GM18511 (cell line): ENCODE data around the gene RHBG.

ENCODE experiments used
- ATAC-seq: cut with Tn5 transposase; IDR thresholded peaks from one replicate; pipeline ENCODE4 v1.9.1; 2021; ENCODE audit warnings: mild to moderate bottlenecking, moderate library complexity; ENCODE audit not compliant: unreplicated experiment

The RHBG gene

GRCh38 chr1:156422602-156423091 is 53.6 kb downstream of the RHBG start:
- ATAC-seq: no peak

- ATAC-seq: no peak
Measured at GRCh38 chr1:156423422-156424352, 54.7 kb downstream of the RHBG start.

GRCh38 chr1:156424806-156425432 is 55.9 kb downstream of the RHBG start:
- no peak for ATAC-seq

GRCh38 chr1:156425943-156426342 is 56.9 kb downstream of the RHBG start:
- ATAC-seq: no peak

- ATAC-seq: no peak
Measured at GRCh38 chr1:156427957-156428356, 58.9 kb downstream of the RHBG start.

- no peak for ATAC-seq
Measured at GRCh38 chr1:156428746-156429288, 59.8 kb downstream of the RHBG start.

GRCh38 chr1:156429313-156430060 is 60.5 kb downstream of the RHBG start:
- no peak for ATAC-seq

GRCh38 chr1:156430303-156430702 is 61.3 kb downstream of the RHBG start:
- no peak for ATAC-seq

- ATAC-seq: no peak
Measured at GRCh38 chr1:156430866-156431265, 61.9 kb downstream of the RHBG start.

GRCh38 chr1:156431366-156431765 is 62.4 kb downstream of the RHBG start:
- no peak for ATAC-seq

GRCh38 chr1:156431769-156432668 is 63.0 kb downstream of the RHBG start:
- ATAC-seq: no peak

- ATAC-seq: no peak
Measured at GRCh38 chr1:156432669-156433018, 63.6 kb downstream of the RHBG start.

GRCh38 chr1:156433032-156433431 is 64.0 kb downstream of the RHBG start:
- no peak for ATAC-seq

- ATAC-seq: no peak
Measured at GRCh38 chr1:156433602-156434001, 64.6 kb downstream of the RHBG start.
